HepG2 (cell line): ENCODE results near the gene BMPR2. TPM values are rescaled to one million over a fixed set of nuclear protein-coding genes. Genes with fewer than 3 reads are reported as not detected.

ENCODE experiments used
- CBX1 ChIP-seq: IDR thresholded peaks from one replicate; pipeline ENCODE4 v1.6.1; 2016; ENCODE audit warnings: antibody characterized with exemption, low read depth
- ZNF557 ChIP-seq: sonication (generic); formaldehyde crosslinking; IDR thresholded peaks from 2 replicates; pipeline ENCODE4 v1.4.0; 2020; ENCODE audit warnings: missing genetic modification reagents
- polyA plus RNA-seq, 8 experiments: library from polyadenylated mRNA; depleted of rRNA in 3 of 8; stranded (reverse) in 7 of 8; unstranded in 1 of 8; fragments of >200 nt; fragmentation: Illumina TruSeq in 4 of 8; extraction: Trizol in 4 of 8; gene quantifications; 2 replicates each; pipeline versions ENCODE4 v1.2.1 to v1.2.3, GENCODE V29; 2011 to 2016; ENCODE audit warnings: low read depth in 4 of 8, missing spikeins in 1 of 8, mixed read lengths in 1 of 8; ENCODE audit not compliant: insufficient read depth in 1 of 8
- total RNA-seq, 5 experiments: library from RNA; depleted of rRNA; stranded (reverse); fragments of >200 nt; fragmentation: Illumina TruSeq; extraction: Trizol; gene quantifications; 2 replicates each; pipeline ENCODE4 v1.2.3, GENCODE V29; 2016; ENCODE audit warnings: low read depth in 1 of 5
- TF ChIP-seq, protein P1 (sequence below): sonication (generic); formaldehyde crosslinking; IDR thresholded peaks from one replicate; pipeline ENCODE4 v1.5.1; 2020; ENCODE audit warnings: mild to moderate bottlenecking, missing genetic modification reagents; ENCODE audit errors: not compliant biosample characterization
- TF ChIP-seq, protein P2 (sequence below): IDR thresholded peaks from 2 replicates; pipeline ENCODE4 v1.6.1; 2012; ENCODE audit warnings: low read length, improper control_type of control experiment
- TF ChIP-seq, protein P3 (sequence below): sonication (generic); formaldehyde crosslinking; IDR thresholded peaks from 2 replicates; pipeline ENCODE4 v1.5.0; 2020; ENCODE audit warnings: missing genetic modification reagents, mild to moderate bottlenecking, borderline replicate concordance
- TF ChIP-seq, protein P4 (sequence below): sonication (generic); formaldehyde crosslinking; IDR thresholded peaks from 2 replicates; pipeline ENCODE4 v1.5.0; 2020; ENCODE audit warnings: missing genetic modification reagents
- TF ChIP-seq, protein P5 (sequence below), 2 experiments: sonication (generic) in 1 of 2; formaldehyde crosslinking in 1 of 2; IDR thresholded peaks; 2 replicates each; pipeline versions ENCODE4 v1.4.0 to v1.6.1; 2016 to 2020; ENCODE audit warnings: borderline replicate concordance in 1 of 2, low read depth in 1 of 2, mild to moderate bottlenecking in 1 of 2, missing genetic modification reagents in 1 of 2

The BMPR2 gene
- total and polyA plus RNA-seq, 2 of the 13 experiments (the other 11 are each of a cell fraction or from before 2014, with no cell fraction given), result 5.5 to 10.3 TPM

DNA sequence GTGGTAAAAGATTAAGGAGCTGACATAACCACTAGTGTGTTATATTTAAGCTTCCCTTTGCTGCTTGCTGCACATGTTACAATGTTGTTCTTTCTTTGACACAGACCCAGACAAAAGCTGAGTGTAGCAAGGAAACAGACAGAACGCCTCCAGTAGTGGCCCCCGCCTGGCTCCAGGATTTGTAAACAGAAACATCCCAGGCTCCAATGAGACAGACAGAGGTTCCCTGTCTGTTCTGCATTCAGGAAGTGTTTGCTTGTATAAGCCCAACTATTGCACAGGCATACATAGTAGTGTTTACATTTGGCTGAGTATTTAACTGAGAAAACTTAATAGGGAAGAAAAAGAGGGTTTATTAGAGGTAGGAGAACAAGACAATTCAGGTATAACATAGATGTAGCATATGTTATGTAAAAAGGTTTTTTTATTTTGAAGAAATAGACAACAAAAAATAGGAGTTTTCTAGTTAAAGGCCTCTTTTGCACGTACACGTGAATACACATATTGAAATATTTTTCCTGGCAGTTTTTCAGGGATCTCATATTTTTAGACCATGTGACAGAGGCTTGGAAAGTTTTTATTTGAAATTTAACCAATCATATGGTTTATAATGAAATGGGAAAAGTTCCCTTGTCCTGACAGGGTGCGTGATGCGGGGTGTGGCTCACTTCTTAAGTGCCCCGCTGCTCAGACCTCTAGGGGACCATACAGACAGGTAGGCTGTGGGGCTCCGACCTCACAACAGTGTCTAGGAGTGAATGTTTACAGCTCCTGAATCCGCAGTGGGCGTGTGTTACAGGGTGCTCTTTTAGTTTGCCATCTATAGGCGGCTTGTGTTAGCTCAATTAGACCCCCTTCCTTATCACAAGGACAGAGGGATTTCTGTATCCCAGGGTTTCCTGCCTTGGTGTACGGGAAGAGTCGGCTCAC is 118.4 kb downstream of the BMPR2 start (continued):
- TF ChIP-seq, protein P1, sequence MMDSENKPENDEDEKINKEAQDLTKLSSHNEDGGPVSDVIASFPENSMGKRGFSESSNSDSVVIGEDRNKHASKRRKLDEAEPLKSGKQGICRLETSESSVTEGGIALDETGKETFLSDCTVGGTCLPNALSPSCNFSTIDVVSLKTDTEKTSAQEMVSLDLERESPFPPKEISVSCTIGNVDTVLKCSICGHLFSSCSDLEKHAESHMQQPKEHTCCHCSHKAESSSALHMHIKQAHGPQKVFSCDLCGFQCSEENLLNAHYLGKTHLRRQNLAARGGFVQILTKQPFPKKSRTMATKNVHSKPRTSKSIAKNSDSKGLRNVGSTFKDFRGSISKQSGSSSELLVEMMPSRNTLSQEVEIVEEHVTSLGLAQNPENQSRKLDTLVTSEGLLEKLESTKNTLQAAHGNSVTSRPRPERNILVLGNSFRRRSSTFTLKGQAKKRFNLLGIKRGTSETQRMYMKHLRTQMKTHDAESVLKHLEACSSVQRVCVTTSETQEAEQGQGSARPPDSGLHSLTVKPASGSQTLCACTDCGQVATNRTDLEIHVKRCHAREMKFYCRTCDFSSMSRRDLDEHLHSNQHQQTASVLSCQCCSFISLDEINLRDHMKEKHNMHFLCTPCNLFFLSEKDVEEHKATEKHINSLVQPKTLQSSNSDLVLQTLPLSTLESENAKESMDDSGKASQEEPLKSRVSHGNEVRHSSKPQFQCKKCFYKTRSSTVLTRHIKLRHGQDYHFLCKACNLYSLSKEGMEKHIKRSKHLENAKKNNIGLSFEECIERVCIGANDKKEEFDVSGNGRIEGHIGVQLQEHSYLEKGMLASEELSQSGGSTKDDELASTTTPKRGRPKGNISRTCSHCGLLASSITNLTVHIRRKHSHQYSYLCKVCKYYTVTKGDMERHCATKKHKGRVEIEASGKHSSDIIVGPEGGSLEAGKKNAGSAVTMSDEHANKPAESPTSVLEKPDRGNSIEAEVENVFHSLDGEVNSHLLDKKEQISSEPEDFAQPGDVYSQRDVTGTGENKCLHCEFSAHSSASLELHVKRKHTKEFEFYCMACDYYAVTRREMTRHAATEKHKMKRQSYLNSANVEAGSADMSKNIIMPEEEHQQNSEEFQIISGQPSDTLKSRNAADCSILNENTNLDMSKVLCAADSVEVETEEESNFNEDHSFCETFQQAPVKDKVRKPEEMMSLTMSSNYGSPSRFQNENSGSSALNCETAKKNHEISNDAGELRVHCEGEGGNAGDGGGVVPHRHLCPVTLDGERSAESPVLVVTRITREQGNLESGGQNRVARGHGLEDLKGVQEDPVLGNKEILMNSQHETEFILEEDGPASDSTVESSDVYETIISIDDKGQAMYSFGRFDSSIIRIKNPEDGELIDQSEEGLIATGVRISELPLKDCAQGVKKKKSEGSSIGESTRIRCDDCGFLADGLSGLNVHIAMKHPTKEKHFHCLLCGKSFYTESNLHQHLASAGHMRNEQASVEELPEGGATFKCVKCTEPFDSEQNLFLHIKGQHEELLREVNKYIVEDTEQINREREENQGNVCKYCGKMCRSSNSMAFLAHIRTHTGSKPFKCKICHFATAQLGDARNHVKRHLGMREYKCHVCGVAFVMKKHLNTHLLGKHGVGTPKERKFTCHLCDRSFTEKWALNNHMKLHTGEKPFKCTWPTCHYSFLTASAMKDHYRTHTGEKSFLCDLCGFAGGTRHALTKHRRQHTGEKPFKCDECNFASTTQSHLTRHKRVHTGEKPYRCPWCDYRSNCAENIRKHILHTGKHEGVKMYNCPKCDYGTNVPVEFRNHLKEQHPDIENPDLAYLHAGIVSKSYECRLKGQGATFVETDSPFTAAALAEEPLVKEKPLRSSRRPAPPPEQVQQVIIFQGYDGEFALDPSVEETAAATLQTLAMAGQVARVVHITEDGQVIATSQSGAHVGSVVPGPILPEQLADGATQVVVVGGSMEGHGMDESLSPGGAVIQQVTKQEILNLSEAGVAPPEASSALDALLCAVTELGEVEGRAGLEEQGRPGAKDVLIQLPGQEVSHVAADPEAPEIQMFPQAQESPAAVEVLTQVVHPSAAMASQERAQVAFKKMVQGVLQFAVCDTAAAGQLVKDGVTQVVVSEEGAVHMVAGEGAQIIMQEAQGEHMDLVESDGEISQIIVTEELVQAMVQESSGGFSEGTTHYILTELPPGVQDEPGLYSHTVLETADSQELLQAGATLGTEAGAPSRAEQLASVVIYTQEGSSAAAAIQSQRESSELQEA (CRISPR knock-in tag), result no peak
- TF ChIP-seq CBX1, result no peak
- TF ChIP-seq, protein P2, sequence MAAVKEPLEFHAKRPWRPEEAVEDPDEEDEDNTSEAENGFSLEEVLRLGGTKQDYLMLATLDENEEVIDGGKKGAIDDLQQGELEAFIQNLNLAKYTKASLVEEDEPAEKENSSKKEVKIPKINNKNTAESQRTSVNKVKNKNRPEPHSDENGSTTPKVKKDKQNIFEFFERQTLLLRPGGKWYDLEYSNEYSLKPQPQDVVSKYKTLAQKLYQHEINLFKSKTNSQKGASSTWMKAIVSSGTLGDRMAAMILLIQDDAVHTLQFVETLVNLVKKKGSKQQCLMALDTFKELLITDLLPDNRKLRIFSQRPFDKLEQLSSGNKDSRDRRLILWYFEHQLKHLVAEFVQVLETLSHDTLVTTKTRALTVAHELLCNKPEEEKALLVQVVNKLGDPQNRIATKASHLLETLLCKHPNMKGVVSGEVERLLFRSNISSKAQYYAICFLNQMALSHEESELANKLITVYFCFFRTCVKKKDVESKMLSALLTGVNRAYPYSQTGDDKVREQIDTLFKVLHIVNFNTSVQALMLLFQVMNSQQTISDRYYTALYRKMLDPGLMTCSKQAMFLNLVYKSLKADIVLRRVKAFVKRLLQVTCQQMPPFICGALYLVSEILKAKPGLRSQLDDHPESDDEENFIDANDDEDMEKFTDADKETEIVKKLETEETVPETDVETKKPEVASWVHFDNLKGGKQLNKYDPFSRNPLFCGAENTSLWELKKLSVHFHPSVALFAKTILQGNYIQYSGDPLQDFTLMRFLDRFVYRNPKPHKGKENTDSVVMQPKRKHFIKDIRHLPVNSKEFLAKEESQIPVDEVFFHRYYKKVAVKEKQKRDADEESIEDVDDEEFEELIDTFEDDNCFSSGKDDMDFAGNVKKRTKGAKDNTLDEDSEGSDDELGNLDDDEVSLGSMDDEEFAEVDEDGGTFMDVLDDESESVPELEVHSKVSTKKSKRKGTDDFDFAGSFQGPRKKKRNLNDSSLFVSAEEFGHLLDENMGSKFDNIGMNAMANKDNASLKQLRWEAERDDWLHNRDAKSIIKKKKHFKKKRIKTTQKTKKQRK, result no peak
- TF ChIP-seq, protein P3, sequence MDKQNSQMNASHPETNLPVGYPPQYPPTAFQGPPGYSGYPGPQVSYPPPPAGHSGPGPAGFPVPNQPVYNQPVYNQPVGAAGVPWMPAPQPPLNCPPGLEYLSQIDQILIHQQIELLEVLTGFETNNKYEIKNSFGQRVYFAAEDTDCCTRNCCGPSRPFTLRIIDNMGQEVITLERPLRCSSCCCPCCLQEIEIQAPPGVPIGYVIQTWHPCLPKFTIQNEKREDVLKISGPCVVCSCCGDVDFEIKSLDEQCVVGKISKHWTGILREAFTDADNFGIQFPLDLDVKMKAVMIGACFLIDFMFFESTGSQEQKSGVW (CRISPR knock-in tag), result no peak
- TF ChIP-seq ZNF557 (CRISPR knock-in tag), result 0 out of 2 replicates have a peak, but pooled peaks have one; percentile 42
- TF ChIP-seq, protein P4, sequence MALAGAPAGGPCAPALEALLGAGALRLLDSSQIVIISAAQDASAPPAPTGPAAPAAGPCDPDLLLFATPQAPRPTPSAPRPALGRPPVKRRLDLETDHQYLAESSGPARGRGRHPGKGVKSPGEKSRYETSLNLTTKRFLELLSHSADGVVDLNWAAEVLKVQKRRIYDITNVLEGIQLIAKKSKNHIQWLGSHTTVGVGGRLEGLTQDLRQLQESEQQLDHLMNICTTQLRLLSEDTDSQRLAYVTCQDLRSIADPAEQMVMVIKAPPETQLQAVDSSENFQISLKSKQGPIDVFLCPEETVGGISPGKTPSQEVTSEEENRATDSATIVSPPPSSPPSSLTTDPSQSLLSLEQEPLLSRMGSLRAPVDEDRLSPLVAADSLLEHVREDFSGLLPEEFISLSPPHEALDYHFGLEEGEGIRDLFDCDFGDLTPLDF, result no peak
- TF ChIP-seq, protein P5, sequence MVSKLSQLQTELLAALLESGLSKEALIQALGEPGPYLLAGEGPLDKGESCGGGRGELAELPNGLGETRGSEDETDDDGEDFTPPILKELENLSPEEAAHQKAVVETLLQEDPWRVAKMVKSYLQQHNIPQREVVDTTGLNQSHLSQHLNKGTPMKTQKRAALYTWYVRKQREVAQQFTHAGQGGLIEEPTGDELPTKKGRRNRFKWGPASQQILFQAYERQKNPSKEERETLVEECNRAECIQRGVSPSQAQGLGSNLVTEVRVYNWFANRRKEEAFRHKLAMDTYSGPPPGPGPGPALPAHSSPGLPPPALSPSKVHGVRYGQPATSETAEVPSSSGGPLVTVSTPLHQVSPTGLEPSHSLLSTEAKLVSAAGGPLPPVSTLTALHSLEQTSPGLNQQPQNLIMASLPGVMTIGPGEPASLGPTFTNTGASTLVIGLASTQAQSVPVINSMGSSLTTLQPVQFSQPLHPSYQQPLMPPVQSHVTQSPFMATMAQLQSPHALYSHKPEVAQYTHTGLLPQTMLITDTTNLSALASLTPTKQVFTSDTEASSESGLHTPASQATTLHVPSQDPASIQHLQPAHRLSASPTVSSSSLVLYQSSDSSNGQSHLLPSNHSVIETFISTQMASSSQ (IDR thresholded peaks at IDR 0.05; ENCODE audit: low read depth), result no peak
- TF ChIP-seq, protein P5 (CRISPR knock-in tag; IDR thresholded peaks at IDR 0.05; ENCODE audit: borderline replicate concordance), result no peak; the same call in 1 of the 2 replicates
